K562 (cell line): ENCODE data around the gene ANKFN1. TPM values are rescaled to one million over a fixed set of nuclear protein-coding genes. Genes with fewer than 3 reads are reported as not detected.

Source experiments
- ATAC-seq: fragments of 200-7000 bp; cut with Tn5 transposase; 3 replicates; pipeline ENCODE4 v1.9.1; 2020; ENCODE audit warnings: moderate library complexity
- BruUV-seq: library from RNA; stranded (reverse); fragments of 400-500 nt; replicated peaks from 2 replicates; lab custom pipeline; 2021; lab: Mats Ljungman, UMichigan
- CTCF ChIA-PET: fragments of 300-600 bp; formaldehyde crosslinking; extraction: SDS; loops from one replicate; lab custom pipeline; 2021; ENCODE audit warnings: low intra/inter-chr PET ratio; lab: Yijun Ruan, JAX
- POLR2A ChIA-PET: fragments of 300-600, 350-650 bp; sonication (Branson Sonifier 250); formaldehyde crosslinking; extraction: SDS; loops from one replicate; lab custom pipeline; 2021; ENCODE audit warnings: antibody characterized with exemption, inconsistent platforms; lab: Yijun Ruan, JAX
- DNase-seq, 4 experiments: peaks; one replicate each; pipeline versions ENCODE4 v3.0.0 to v3.0.0-alpha.2; 2011 to 2018; ENCODE audit warnings: low spot score in 3 of 4, mixed read lengths in 3 of 4; ENCODE audit errors: extremely low read depth in 1 of 4
- FAIRE-seq: peaks from 2 replicates; lab custom pipeline; 2011; peaks lifted over from hg19 to GRCh38; lab: Jason Lieb, UNC
- H2AFZ ChIP-seq: 2 replicates; pipeline ENCODE4 v1.6.0; 2011; ENCODE audit warnings: low read depth, low read length, control low read depth, inconsistent platforms
- H3K27ac ChIP-seq: fragments of 200-600 bp; 3 replicates; pipeline ENCODE4 v1.8.0; 2011; ENCODE audit warnings: low read depth, mild to moderate bottlenecking, control low read depth, inconsistent platforms, low read length, moderate library complexity, mixed read lengths; ENCODE audit errors: extremely low read depth
- H3K27me3 ChIP-seq, 2 experiments: fragments of 300-600 bp in 1 of 2; 2 replicates in 1 of 2; 3 replicates in 1 of 2; pipeline versions ENCODE4 v1.6.0 to v1.8.0; 2011; ENCODE audit warnings: inconsistent platforms in 2 of 2, low read length in 2 of 2, mild to moderate bottlenecking in 1 of 2, mixed read lengths in 1 of 2, moderate library complexity in 1 of 2; ENCODE audit not compliant: control insufficient read depth in 2 of 2, insufficient read depth in 2 of 2
- H3K36me3 ChIP-seq: fragments of 300-600 bp; 3 replicates; pipeline ENCODE4 v1.8.0; 2011; ENCODE audit warnings: mild to moderate bottlenecking, low read length, inconsistent platforms; ENCODE audit not compliant: control insufficient read depth, insufficient read depth
- H3K4me1 ChIP-seq, 2 experiments: fragments of 200-600 bp in 1 of 2; replicated peaks in 1 of 2; 2 replicates in 1 of 2; 3 replicates in 1 of 2; pipeline versions ENCODE4 v1.5.1 to v1.8.0; 2011; ENCODE audit warnings: inconsistent platforms in 2 of 2, low read length in 2 of 2, mild to moderate bottlenecking in 1 of 2, mixed read lengths in 1 of 2, moderate library complexity in 1 of 2; ENCODE audit not compliant: control insufficient read depth in 2 of 2, insufficient read depth in 2 of 2
- H3K4me2 ChIP-seq: 2 replicates; pipeline ENCODE4 v1.6.1; 2011; ENCODE audit warnings: low read length, control low read depth, inconsistent platforms, mixed read lengths; ENCODE audit not compliant: insufficient read depth
- H3K4me3 ChIP-seq: fragments of 200-600 bp; sonication (generic), shearing (Covaris generic); 2 replicates; pipeline ENCODE4 v1.5.1; 2016; ENCODE audit warnings: control low read depth, inconsistent platforms
- H3K79me2 ChIP-seq: fragments of 200-600 bp; 3 replicates; pipeline ENCODE4 v1.8.0; 2011; ENCODE audit warnings: low read length, inconsistent platforms; ENCODE audit not compliant: control insufficient read depth, insufficient read depth
- H3K9ac ChIP-seq, 2 experiments: 2 replicates each; pipeline versions ENCODE4 v1.6.0 to v1.6.1; 2011; ENCODE audit warnings: low read depth in 2 of 2, low read length in 2 of 2, control low read depth in 1 of 2, inconsistent platforms in 1 of 2, mild to moderate bottlenecking in 1 of 2, mixed read lengths in 1 of 2; ENCODE audit not compliant: insufficient read depth in 1 of 2
- H3K9me1 ChIP-seq: one replicate; pipeline ENCODE4 v1.6.0; 2011; ENCODE audit warnings: inconsistent platforms, mild to moderate bottlenecking, low read length, moderate library complexity; ENCODE audit not compliant: control insufficient read depth, insufficient read depth
- H3K9me3 ChIP-seq: replicated peaks from 2 replicates; pipeline ENCODE4 v1.5.1; 2011; ENCODE audit warnings: low read depth, low read length, inconsistent platforms; ENCODE audit not compliant: control insufficient read depth, insufficient read depth
- H4K20me1 ChIP-seq: replicated peaks from 2 replicates; pipeline ENCODE4 v1.6.1; 2011; ENCODE audit warnings: low read length, inconsistent platforms, mixed read lengths; ENCODE audit not compliant: control insufficient read depth, insufficient read depth
- ARID2 ChIP-seq: fragments of 450-650 bp; IDR thresholded peaks from 2 replicates; pipeline ENCODE4 v1.6.1; 2017; ENCODE audit warnings: antibody characterized with exemption, mild to moderate bottlenecking
- C11orf30 ChIP-seq: fragments of 450-650 bp; IDR thresholded peaks from 2 replicates; pipeline ENCODE4 v1.6.1; 2016; ENCODE audit warnings: low read depth, mild to moderate bottlenecking
- CSDE1 ChIP-seq, 2 experiments: fragments of 450-650 bp; IDR thresholded peaks; 2 replicates each; pipeline ENCODE4 v1.6.1; 2016; ENCODE audit warnings: mild to moderate bottlenecking in 1 of 2
- CXXC5 ChIP-seq: fragments of 250-450 bp; sonication (Bioruptor Pico); IDR thresholded peaks from 2 replicates; pipeline ENCODE4 v1.8.0; 2022; ENCODE audit warnings: inconsistent platforms, mild to moderate bottlenecking, moderate library complexity
- EHMT2 ChIP-seq: fragments of 450-650 bp; IDR thresholded peaks from 2 replicates; pipeline ENCODE4 v1.6.1; 2018; ENCODE audit warnings: antibody characterized with exemption
- FOXP1 ChIP-seq: sonication (generic); formaldehyde crosslinking; IDR thresholded peaks from 2 replicates; pipeline ENCODE4 v1.8.0; 2022; ENCODE audit warnings: mild to moderate bottlenecking, missing genetic modification reagents
- HNRNPK ChIP-seq: fragments of 200-400 bp; formaldehyde crosslinking; IDR thresholded peaks from one replicate; pipeline ENCODE4 v1.6.1; 2018; ENCODE audit warnings: mild to moderate bottlenecking, low read depth, low read length; ENCODE audit not compliant: poor library complexity, severe bottlenecking
- KAT2B ChIP-seq: IDR thresholded peaks from one replicate; pipeline ENCODE4 v1.6.1; 2012; ENCODE audit warnings: low read depth, mild to moderate bottlenecking, control low read depth, inconsistent platforms, low read length, moderate library complexity
- PHTF2 ChIP-seq: fragments of 250-450 bp; sonication (Bioruptor Pico); IDR thresholded peaks from 2 replicates; pipeline ENCODE4 v1.5.0; 2021; ENCODE audit warnings: mild to moderate bottlenecking
- POLR2H ChIP-seq: IDR thresholded peaks from 2 replicates; pipeline ENCODE4 v1.6.1; 2016; ENCODE audit warnings: missing genetic modification characterization, low read depth, mild to moderate bottlenecking, control low read depth, missing compliant biosample characterization, moderate library complexity
- SNIP1 ChIP-seq: fragments of 450-650 bp; IDR thresholded peaks from 2 replicates; pipeline ENCODE4 v1.7.1; 2017; ENCODE audit warnings: low read depth, mild to moderate bottlenecking
- SP1 ChIP-seq: sonication (generic); formaldehyde crosslinking; IDR thresholded peaks from 2 replicates; pipeline ENCODE4 v1.8.1; 2022; ENCODE audit warnings: mild to moderate bottlenecking, missing genetic modification reagents
- SRF ChIP-seq, 2 experiments: fragments of 250-450, 450-650 bp in 1 of 2; sonication (Bioruptor Pico) in 1 of 2; sonication (generic) in 1 of 2; formaldehyde crosslinking; IDR thresholded peaks; 2 replicates each; pipeline versions ENCODE4 v1.5.0 to v1.5.1; 2020 to 2022; ENCODE audit warnings: mild to moderate bottlenecking in 1 of 2, missing genetic modification reagents in 1 of 2
- SRSF7 ChIP-seq: fragments of 200-400 bp; formaldehyde crosslinking; optimal IDR thresholded peaks from 2 replicates; pipeline ENCODE3; 2017; ENCODE audit warnings: mild to moderate bottlenecking, low read depth, low read length
- ZNF197 ChIP-seq: fragments of 200-800 bp; sonication (Bioruptor generic); IDR thresholded peaks from 2 replicates; pipeline ENCODE4 v1.6.1; 2016; ENCODE audit warnings: low read depth, missing genetic modification characterization, missing compliant biosample characterization
- ZNF311 ChIP-seq: fragments of 250-450 bp; sonication (Bioruptor Pico); IDR thresholded peaks from 2 replicates; pipeline ENCODE4 v1.4.0; 2020; ENCODE audit warnings: mild to moderate bottlenecking, moderate library complexity
- ZNF76 ChIP-seq: fragments of 250-450 bp; sonication (Bioruptor Pico); IDR thresholded peaks from 2 replicates; pipeline ENCODE4 v1.4.0; 2020; ENCODE audit warnings: mild to moderate bottlenecking, moderate library complexity, borderline replicate concordance
- in situ Hi-C: fragments of 300-500 bp; cut with MboI; formaldehyde crosslinking; loops from 4 replicates; pipeline ENCODE4 v1.15.0; 2018; ENCODE audit warnings: inconsistent platforms, mixed read lengths
- intact Hi-C: fragments of 100-400 bp; cut with micrococcal nuclease; formaldehyde crosslinking; loops from 2 replicates; pipeline ENCODE4 v1.14.2; 2022
- polyA plus RNA-seq, 8 experiments: library from polyadenylated mRNA; depleted of rRNA in 4 of 8; stranded (reverse) in 5 of 8; unstranded in 3 of 8; fragments of >200 nt; fragmentation: Nextera tagmentation in 2 of 8; fragmentation: Illumina TruSeq in 1 of 8; extraction: Ambion mirVana in 2 of 8; extraction: Trizol in 1 of 8; gene quantifications; 2 replicates each; pipeline versions ENCODE4 v1.2.1 to v1.2.3, GENCODE V29; 2011 to 2014; ENCODE audit warnings: inconsistent platforms in 1 of 8, missing spikeins in 1 of 8
- total RNA-seq, 7 experiments: library from RNA; depleted of rRNA in 6 of 7; stranded (reverse); fragments of >200 nt in 6 of 7; fragmentation: Illumina TruSeq in 2 of 7; extraction: Trizol in 2 of 7; gene quantifications; 2 replicates each; pipeline versions ENCODE4 v1.2.1 to v1.2.3, GENCODE V29; 2011 to 2021; ENCODE audit warnings: low replicate concordance in 1 of 7
- TF ChIP-seq, protein P1 (sequence below): fragments of 250-450 bp; sonication (Bioruptor Pico); IDR thresholded peaks from 2 replicates; pipeline ENCODE4 v1.9.0; 2021; ENCODE audit warnings: mild to moderate bottlenecking, inconsistent platforms
- TF ChIP-seq, protein P2 (sequence below), 3 experiments: fragments of 200-800 bp in 1 of 3; fragments of 250-450 bp in 1 of 3; fragments of 450-650 bp in 1 of 3; sonication (Bioruptor Pico) in 1 of 3; sonication (Bioruptor generic) in 1 of 3; formaldehyde crosslinking in 1 of 3; IDR thresholded peaks; 2 replicates each; pipeline versions ENCODE4 v1.6.1 to v1.8.0; 2016 to 2022; ENCODE audit warnings: mild to moderate bottlenecking in 2 of 3, missing genetic modification characterization in 2 of 3, missing compliant biosample characterization in 1 of 3, moderate library complexity in 1 of 3

The ANKFN1 gene
- total and polyA plus RNA-seq, 9 of the 15 experiments (the other 6 are each of a cell fraction or from before 2014, with no cell fraction given) = 0.04 to 0.39 (median 0.15) TPM; not detected in 1

DNA sequence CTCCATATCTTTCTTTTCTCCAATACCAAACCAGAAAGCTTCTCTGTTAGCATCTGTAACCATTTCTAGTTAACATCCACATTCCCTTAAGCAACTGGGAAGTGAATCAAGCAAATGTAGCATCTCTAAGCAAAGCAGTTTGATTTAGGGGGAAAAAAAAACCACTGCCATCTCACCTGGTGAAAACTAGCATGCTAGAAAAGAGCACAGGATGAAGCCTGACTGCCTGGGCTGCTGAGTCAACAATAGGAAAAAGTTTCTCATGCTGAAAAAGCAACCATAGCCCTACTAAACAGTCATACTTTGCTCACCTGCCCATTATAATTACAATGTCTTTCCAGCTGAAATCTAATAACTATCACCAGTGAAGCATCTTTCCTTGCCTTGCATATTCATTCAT lies 139.3 kb downstream of the ANKFN1 start:
- Histone ChIP-seq H3K9ac (no peak overlapping the region), H3K9me3 (no peaks in the 10 kb centered on the region), H3K4me2 (no peak overlapping the region), H3K4me3 (no peak overlapping the region), H3K27ac (no peak overlapping the region), H3K27me3 (no peaks in the 10 kb centered on the region), H3K36me3 (no peaks in the 10 kb centered on the region), H3K9me1 (no peaks in the 10 kb centered on the region), H3K79me2 (no peaks in the 10 kb centered on the region), H4K20me1 (no peaks in the 10 kb centered on the region), H2AFZ (no peak overlapping the region), H3K4me1 (no peaks in the 10 kb centered on the region)
- intact Hi-C loops (no loop called here), in situ Hi-C loops (no loop called here)
- no peak for FAIRE-seq
- BruUV-seq = no TSS peak
- ATAC-seq = no peak
- ChIA-PET CTCF (no interaction called here), POLR2A (no interaction called here)
- DNase-seq = no peak
- TF ChIP-seq FOXP1 (CRISPR knock-in tag) (no peak), CXXC5 (no peak), SRSF7 (no peak), SRF (CRISPR knock-in tag; IDR thresholded peaks at IDR 0.05) (no peak), SNIP1 (no peak), KAT2B (no peak), ZNF76 (no peak), POLR2H (tag) (no peak), ARID2 (no peak), SP1 (no peak), ZNF197 (CRISPR knock-in tag) (no peak), C11orf30 (no peak), PHTF2 (CRISPR knock-in tag) (no peak), EHMT2 (no peak), CSDE1 (IDR thresholded peaks at IDR 0.05) (no peak), ZNF311 (CRISPR knock-in tag) (no peak), HNRNPK (no peak)
- TF ChIP-seq, protein P1, sequence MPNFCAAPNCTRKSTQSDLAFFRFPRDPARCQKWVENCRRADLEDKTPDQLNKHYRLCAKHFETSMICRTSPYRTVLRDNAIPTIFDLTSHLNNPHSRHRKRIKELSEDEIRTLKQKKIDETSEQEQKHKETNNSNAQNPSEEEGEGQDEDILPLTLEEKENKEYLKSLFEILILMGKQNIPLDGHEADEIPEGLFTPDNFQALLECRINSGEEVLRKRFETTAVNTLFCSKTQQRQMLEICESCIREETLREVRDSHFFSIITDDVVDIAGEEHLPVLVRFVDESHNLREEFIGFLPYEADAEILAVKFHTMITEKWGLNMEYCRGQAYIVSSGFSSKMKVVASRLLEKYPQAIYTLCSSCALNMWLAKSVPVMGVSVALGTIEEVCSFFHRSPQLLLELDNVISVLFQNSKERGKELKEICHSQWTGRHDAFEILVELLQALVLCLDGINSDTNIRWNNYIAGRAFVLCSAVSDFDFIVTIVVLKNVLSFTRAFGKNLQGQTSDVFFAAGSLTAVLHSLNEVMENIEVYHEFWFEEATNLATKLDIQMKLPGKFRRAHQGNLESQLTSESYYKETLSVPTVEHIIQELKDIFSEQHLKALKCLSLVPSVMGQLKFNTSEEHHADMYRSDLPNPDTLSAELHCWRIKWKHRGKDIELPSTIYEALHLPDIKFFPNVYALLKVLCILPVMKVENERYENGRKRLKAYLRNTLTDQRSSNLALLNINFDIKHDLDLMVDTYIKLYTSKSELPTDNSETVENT (CRISPR knock-in tag) = no peak
- TF ChIP-seq, protein P2, sequence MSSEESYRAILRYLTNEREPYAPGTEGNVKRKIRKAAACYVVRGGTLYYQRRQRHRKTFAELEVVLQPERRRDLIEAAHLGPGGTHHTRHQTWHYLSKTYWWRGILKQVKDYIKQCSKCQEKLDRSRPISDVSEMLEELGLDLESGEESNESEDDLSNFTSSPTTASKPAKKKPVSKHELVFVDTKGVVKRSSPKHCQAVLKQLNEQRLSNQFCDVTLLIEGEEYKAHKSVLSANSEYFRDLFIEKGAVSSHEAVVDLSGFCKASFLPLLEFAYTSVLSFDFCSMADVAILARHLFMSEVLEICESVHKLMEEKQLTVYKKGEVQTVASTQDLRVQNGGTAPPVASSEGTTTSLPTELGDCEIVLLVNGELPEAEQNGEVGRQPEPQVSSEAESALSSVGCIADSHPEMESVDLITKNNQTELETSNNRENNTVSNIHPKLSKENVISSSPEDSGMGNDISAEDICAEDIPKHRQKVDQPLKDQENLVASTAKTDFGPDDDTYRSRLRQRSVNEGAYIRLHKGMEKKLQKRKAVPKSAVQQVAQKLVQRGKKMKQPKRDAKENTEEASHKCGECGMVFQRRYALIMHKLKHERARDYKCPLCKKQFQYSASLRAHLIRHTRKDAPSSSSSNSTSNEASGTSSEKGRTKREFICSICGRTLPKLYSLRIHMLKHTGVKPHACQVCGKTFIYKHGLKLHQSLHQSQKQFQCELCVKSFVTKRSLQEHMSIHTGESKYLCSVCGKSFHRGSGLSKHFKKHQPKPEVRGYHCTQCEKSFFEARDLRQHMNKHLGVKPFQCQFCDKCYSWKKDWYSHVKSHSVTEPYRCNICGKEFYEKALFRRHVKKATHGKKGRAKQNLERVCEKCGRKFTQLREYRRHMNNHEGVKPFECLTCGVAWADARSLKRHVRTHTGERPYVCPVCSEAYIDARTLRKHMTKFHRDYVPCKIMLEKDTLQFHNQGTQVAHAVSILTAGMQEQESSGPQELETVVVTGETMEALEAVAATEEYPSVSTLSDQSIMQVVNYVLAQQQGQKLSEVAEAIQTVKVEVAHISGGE (CRISPR knock-in tag; IDR thresholded peaks at IDR 0.05) = no peak
